Activated CD8-positive, alpha-beta T cell treated with anti-CD3 and anti-CD28 coated beads for 36 hours (primary cell): ENCODE data around the gene MAN1A1. TPM values are rescaled to one million over a fixed set of nuclear protein-coding genes. Genes with fewer than 3 reads are reported as not detected.

ENCODE experiments used
- ATAC-seq: fragments of 200-7000 bp; cut with Tn5 transposase; one replicate; pipeline ENCODE4 v1.10.0; 2021; ENCODE audit warnings: mild to moderate bottlenecking, moderate library complexity
- CTCF ChIA-PET: fragments of 350-600 bp; sonication (Branson Sonifier 250); formaldehyde crosslinking; loops from one replicate; lab custom pipeline; 2021; ENCODE audit warnings: antibody characterized with exemption; lab: Charles Lee
- POLR2A ChIA-PET: fragments of 350-600 bp; sonication (Branson Sonifier 250); formaldehyde crosslinking; loops from one replicate; lab custom pipeline; 2021; ENCODE audit warnings: antibody characterized with exemption; lab: Charles Lee
- DNase-seq: peaks from one replicate; pipeline ENCODE4 v3.0.0-alpha.2; 2020
- H3K27ac Mint-ChIP-seq: one replicate; pipeline ENCODE4 v1.8.0; 2021; ENCODE audit warnings: mild to moderate bottlenecking, mixed read lengths
- H3K27me3 Mint-ChIP-seq: one replicate; pipeline ENCODE4 v1.8.0; 2021; ENCODE audit warnings: mixed read lengths
- H3K36me3 Mint-ChIP-seq: one replicate; pipeline ENCODE4 v1.8.0; 2021; ENCODE audit warnings: low read depth, mixed read lengths
- H3K4me1 Mint-ChIP-seq: one replicate; pipeline ENCODE4 v1.8.0; 2021; ENCODE audit warnings: low read depth, mixed read lengths
- H3K4me3 Mint-ChIP-seq: one replicate; pipeline ENCODE4 v1.8.0; 2021; ENCODE audit warnings: mild to moderate bottlenecking, moderate library complexity, mixed read lengths
- H3K9me3 Mint-ChIP-seq: one replicate; pipeline ENCODE4 v1.8.0; 2021; ENCODE audit warnings: mixed read lengths
- intact Hi-C: fragments of 100-400 bp; cut with micrococcal nuclease; formaldehyde crosslinking; loops from one replicate; pipeline ENCODE4 v1.10.0; 2022
- total RNA-seq, 2 experiments: library from RNA; stranded (reverse); gene quantifications; one replicate each; pipeline ENCODE4 v1.2.3, GENCODE V29; 2021
- TF ChIP-seq, protein P1 (sequence below): fragments of 200-600 bp; IDR thresholded peaks from one replicate; pipeline ENCODE4 v1.8.0; 2022; ENCODE audit warnings: antibody characterized with exemption, mild to moderate bottlenecking

MAN1A1 gene
- total RNA-seq = 10 to 100 TPM; 18.5 to 19.4 TPM

- DNase-seq (peak; percentile 89), ATAC-seq (peak; percentile 87)
- H3K4me1 Mint-ChIP-seq = peaks cover 47% of the 10 kb centered on the region
- TF ChIP-seq, protein P1, sequence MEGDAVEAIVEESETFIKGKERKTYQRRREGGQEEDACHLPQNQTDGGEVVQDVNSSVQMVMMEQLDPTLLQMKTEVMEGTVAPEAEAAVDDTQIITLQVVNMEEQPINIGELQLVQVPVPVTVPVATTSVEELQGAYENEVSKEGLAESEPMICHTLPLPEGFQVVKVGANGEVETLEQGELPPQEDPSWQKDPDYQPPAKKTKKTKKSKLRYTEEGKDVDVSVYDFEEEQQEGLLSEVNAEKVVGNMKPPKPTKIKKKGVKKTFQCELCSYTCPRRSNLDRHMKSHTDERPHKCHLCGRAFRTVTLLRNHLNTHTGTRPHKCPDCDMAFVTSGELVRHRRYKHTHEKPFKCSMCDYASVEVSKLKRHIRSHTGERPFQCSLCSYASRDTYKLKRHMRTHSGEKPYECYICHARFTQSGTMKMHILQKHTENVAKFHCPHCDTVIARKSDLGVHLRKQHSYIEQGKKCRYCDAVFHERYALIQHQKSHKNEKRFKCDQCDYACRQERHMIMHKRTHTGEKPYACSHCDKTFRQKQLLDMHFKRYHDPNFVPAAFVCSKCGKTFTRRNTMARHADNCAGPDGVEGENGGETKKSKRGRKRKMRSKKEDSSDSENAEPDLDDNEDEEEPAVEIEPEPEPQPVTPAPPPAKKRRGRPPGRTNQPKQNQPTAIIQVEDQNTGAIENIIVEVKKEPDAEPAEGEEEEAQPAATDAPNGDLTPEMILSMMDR = no peak
- H3K9me3 Mint-ChIP-seq = no peaks in the 10 kb centered on the region
- peak within 1 kb of the TSS; percentile 91 for H3K27ac Mint-ChIP-seq
- ChIA-PET CTCF (interaction anchor here (1.0 to 2.0 kb wide), 8 partner anchors 8 to 460 kb away, joined by 3 to 17 read pairs (median 4); no protein-coding TSS in a partner anchor), POLR2A (interaction anchor here (0.6 to 1.9 kb wide), 8 partner anchors 12 to 1756 kb away, joined by 3 to 12 read pairs (median 4); no protein-coding TSS in a partner anchor)
- H3K4me3 Mint-ChIP-seq = peak within 1 kb of the TSS; percentile 96
- H3K36me3 Mint-ChIP-seq = peaks cover 23% of the 10 kb centered on the region
- no peaks in the 10 kb centered on the region for H3K27me3 Mint-ChIP-seq
- intact Hi-C loops = loop anchor here (2.0 to 5.0 kb wide), 2 partner anchors 35 to 202 kb away; no protein-coding TSS in a partner anchor
Observed at GRCh38 chr6:119349361-119350201, at the start of gene MAN1A1. TSS of gene MAN1A1 (minus strand) at chr6:119349761. CDS start at chr6:119349065, 696 bp downstream.

- TF ChIP-seq, protein P1 = no peak
- Mint-ChIP-seq H3K27ac (no peak overlapping the region), H3K4me3 (no peak overlapping the region), H3K4me1 (no peaks in the 10 kb centered on the region), H3K36me3 (no peaks in the 10 kb centered on the region), H3K27me3 (no peaks in the 10 kb centered on the region), H3K9me3 (peaks cover 6% of the 10 kb centered on the region)
- ChIA-PET POLR2A (no interaction called here), CTCF (no interaction called here)
- intact Hi-C loops = no loop called here
- no peak for ATAC-seq
- DNase-seq = no peak
Observed at GRCh38 chr6:119395192-119395591, 45.6 kb upstream of the MAN1A1 start.

DNA sequence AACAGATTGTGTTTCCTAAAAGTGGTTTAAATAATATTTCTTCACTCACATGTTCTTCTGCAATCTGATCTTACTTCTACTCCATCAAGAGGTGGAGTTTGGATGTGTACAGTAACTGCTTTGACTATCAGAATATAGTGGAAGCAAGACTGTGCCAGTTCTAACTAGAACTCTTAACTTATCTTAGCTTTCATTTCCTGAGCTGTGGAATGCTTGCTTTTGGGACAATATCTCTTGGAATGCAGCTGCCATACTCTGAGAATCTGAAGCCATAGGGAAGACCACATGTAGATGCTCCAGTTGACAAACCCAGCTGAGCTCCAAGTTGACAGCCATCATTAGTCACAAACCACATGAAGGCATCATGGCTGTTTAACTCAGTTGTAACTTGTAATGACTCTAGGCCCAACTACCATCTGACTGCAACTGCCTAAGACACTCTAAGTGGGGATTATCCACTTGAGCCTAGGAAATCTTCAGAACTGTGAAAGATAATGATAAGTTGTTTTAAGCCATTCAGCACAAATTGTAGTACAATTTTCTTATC lies 40.8 kb upstream of the MAN1A1 start:
- ChIA-PET CTCF (no interaction called here), POLR2A (no interaction called here)
- H3K4me1 Mint-ChIP-seq = no peaks in the 10 kb centered on the region
- TF ChIP-seq, protein P1 = no peak
- DNase-seq = no peak
- no peak for ATAC-seq
- no peaks in the 10 kb centered on the region for H3K27me3 Mint-ChIP-seq
- no peak overlapping the region for H3K27ac Mint-ChIP-seq
- intact Hi-C loops = no loop called here
- H3K36me3 Mint-ChIP-seq = no peaks in the 10 kb centered on the region
- no peak overlapping the region for H3K4me3 Mint-ChIP-seq
- peaks cover 2% of the 10 kb centered on the region for H3K9me3 Mint-ChIP-seq

DNA sequence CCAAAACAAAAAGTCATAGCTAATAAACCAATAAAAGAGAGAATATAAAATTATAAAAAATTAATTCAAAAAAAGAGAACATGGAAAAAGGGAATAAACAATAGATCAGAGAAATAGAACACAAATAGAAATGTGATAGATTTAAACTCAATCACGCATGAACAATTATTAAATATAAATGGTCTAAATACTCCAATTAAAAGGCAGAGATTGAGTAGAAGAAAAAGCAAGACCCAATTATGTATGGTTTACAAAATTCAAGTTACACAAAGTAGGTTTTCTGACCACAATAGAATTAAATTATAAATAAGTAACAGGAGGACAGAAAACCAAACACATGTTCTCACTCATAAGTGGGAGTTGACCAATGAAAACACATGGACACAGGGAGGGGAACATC lies 36.4 kb upstream of the MAN1A1 start:
- intact Hi-C loops = no loop called here
- ATAC-seq = no peak
- POLR2A ChIA-PET = interaction anchor here (0.6 kb wide), 1 partner anchor 307 kb away, joined by 3 read pairs; no protein-coding TSS in a partner anchor
- H3K27ac Mint-ChIP-seq = no peak overlapping the region
- DNase-seq = no peak
- no peaks in the 10 kb centered on the region for H3K27me3 Mint-ChIP-seq
- no peaks in the 10 kb centered on the region for H3K4me1 Mint-ChIP-seq
- CTCF ChIA-PET = no interaction called here
- H3K36me3 Mint-ChIP-seq = peaks cover 3% of the 10 kb centered on the region
- no peak overlapping the region for H3K4me3 Mint-ChIP-seq
- peaks cover 2% of the 10 kb centered on the region for H3K9me3 Mint-ChIP-seq
- TF ChIP-seq, protein P1 = no peak

DNA sequence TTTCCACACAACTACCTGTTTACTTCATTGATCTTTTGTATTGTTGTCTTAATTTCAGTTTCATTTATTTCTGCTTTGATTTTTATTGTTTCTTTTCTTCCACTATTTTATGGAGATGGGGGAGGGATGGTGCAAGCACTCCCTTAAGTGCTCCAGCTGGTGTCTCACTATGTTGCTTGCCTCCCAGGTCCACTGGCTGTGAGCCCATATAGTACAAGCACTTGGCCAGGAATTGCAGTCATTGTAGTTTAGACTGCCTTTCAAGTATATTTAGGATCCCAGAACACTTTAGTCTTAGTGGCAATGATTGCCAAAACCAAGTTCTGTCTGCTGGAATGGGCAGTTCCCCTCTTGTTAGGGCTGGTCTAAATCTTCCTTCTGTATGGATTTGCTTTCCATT lies 34.9 kb upstream of the MAN1A1 start:
- no peaks in the 10 kb centered on the region for H3K4me1 Mint-ChIP-seq
- CTCF ChIA-PET = no interaction called here
- intact Hi-C loops = no loop called here
- peaks cover 9% of the 10 kb centered on the region for H3K36me3 Mint-ChIP-seq
- no peak overlapping the region for H3K27ac Mint-ChIP-seq
- ATAC-seq (no peak), DNase-seq (no peak)
- no peaks in the 10 kb centered on the region for H3K27me3 Mint-ChIP-seq
- H3K9me3 Mint-ChIP-seq = peaks cover 12% of the 10 kb centered on the region
- H3K4me3 Mint-ChIP-seq = no peak overlapping the region
- POLR2A ChIA-PET = no interaction called here
- TF ChIP-seq, protein P1 = no peak
